ENCODE data around the gene AP2A2. TPM values are rescaled to one million over a fixed set of nuclear protein-coding genes. Genes with fewer than 3 reads are reported as not detected.

AP2A2 gene
- total RNA-seq, 3 donors from 2014 or later = 44.6 to 112 (median 54.7) TPM

DNA sequence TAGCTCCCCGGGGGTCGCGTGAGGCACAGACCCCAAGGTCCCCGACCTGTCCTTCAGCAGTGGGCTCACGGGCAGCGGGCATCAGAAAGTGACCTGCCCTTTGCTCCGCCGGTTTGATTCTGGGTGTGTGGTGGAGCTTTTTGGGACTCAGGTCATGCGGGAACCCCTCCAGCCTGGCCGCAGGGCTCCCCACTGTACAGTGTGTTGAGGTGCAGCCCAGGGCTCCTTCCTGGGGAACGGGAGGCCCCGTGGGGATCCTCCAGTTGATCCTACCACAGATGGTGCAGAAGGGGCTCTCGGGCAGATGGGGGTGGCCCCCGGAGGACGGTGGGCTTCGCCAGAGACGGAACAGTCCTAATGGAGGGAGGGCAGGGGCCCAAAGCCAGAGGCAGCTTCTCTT lies 86.6 kb downstream of the AP2A2 start:
- H3K36me3 ChIP-seq = peaks cover 9% of the 10 kb centered on the region
- no peaks in the 10 kb centered on the region for H3K4me1 ChIP-seq
- no peak for TF ChIP-seq POLR2AphosphoS5 (IDR thresholded peaks at IDR 0.05)
- TF ChIP-seq, protein P1, sequence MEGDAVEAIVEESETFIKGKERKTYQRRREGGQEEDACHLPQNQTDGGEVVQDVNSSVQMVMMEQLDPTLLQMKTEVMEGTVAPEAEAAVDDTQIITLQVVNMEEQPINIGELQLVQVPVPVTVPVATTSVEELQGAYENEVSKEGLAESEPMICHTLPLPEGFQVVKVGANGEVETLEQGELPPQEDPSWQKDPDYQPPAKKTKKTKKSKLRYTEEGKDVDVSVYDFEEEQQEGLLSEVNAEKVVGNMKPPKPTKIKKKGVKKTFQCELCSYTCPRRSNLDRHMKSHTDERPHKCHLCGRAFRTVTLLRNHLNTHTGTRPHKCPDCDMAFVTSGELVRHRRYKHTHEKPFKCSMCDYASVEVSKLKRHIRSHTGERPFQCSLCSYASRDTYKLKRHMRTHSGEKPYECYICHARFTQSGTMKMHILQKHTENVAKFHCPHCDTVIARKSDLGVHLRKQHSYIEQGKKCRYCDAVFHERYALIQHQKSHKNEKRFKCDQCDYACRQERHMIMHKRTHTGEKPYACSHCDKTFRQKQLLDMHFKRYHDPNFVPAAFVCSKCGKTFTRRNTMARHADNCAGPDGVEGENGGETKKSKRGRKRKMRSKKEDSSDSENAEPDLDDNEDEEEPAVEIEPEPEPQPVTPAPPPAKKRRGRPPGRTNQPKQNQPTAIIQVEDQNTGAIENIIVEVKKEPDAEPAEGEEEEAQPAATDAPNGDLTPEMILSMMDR (IDR thresholded peaks at IDR 0.05) = no peak
- no peak for TF ChIP-seq POLR2A (IDR thresholded peaks at IDR 0.05)
- no peak overlapping the region for H3K4me3 ChIP-seq
- H3K27me3 ChIP-seq = no peaks in the 10 kb centered on the region
- intact Hi-C loops (cut with DNase I; ENCODE audit: low total_unique reads) = no loop called here
- DNase-seq (ENCODE audit: low spot score in 2 of 2) = no peak
- no peaks in the 10 kb centered on the region for H3K9me3 ChIP-seq
- no peak overlapping the region for H3K27ac ChIP-seq

DNA sequence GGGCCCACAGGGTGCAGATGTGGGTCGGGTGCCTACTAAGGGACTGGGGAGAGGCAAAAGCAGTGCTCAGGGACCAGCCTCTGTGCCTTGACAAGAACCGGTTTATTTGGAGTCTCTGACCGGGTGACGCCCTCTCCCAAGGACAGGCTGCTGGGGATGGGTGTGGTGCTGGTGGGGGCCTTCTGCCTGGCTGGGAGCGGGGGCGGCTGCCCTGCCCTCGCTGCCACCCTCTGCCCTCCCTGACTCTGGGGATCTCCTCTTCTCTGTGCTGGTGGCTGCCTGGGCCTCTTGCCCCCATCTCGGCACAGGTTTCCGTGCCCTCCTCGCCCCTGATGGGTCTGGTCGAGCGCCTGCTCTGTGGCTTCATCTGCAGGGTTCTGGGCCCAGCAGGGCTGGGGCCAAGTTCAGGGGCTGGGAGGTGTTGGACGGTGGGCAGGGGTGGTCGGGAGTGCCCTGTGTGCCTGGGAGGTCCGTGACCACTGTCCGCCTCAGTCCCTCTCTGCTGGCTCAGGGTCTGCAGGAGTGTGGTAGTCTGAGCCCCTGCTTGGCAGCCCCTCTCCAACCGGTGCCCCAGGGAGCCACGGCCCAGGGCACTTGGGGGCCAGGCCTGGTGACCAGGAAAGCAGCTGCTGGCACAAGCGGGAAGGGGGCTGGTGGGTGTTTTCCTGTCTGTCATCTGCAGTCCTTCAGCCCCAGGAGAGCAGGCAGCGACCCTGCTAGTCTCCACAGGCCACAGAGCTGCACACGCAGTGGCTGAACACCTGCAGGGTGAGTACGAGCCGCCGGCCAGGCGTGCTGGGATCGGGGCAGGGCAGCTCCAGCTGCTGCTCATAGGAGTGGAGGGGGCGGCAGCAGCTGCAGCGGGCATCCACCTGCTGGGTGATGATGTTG lies 87.3 kb downstream of the AP2A2 start:
- no peak overlapping the region for H3K4me3 ChIP-seq
- H3K4me1 ChIP-seq = no peaks in the 10 kb centered on the region
- H3K36me3 ChIP-seq = peaks cover 9% of the 10 kb centered on the region
- no peaks in the 10 kb centered on the region for H3K27me3 ChIP-seq
- TF ChIP-seq POLR2AphosphoS5 (IDR thresholded peaks at IDR 0.05) (no peak), POLR2A (IDR thresholded peaks at IDR 0.05) (no peak)
- TF ChIP-seq, protein P1 (IDR thresholded peaks at IDR 0.05) = no peak
- H3K9me3 ChIP-seq = no peaks in the 10 kb centered on the region
- DNase-seq (ENCODE audit: low spot score in 2 of 2) = no peak
- intact Hi-C loops (cut with DNase I; ENCODE audit: low total_unique reads) = no loop called here
- no peak overlapping the region for H3K27ac ChIP-seq

DNA sequence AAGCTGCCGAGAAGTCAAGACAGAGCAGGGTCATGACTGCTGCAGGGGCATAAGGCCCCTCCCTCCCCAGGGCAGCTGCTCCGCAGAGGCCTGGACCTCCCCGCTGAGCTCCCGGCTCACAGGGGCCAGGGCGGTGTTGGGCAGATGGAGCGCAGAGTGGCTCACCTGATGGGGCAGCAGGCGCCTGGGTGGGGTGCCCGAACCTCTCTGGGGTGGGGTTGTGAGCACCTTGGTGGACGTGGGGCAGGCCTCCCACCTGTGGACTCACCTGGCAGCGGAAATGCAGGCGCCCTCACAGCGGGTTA lies 87.9 kb downstream of the AP2A2 start:
- Histone ChIP-seq H3K4me1 (no peaks in the 10 kb centered on the region), H3K36me3 (peaks cover 9% of the 10 kb centered on the region), H3K4me3 (no peak overlapping the region), H3K27ac (no peak overlapping the region), H3K27me3 (no peaks in the 10 kb centered on the region), H3K9me3 (no peaks in the 10 kb centered on the region)
- DNase-seq (ENCODE audit: low spot score in 2 of 2) = no peak
- no peak for TF ChIP-seq POLR2A (IDR thresholded peaks at IDR 0.05)
- TF ChIP-seq, protein P1 (IDR thresholded peaks at IDR 0.05) = no peak
- no peak for TF ChIP-seq POLR2AphosphoS5 (IDR thresholded peaks at IDR 0.05)
- intact Hi-C loops (cut with DNase I; ENCODE audit: low total_unique reads) = no loop called here

DNA sequence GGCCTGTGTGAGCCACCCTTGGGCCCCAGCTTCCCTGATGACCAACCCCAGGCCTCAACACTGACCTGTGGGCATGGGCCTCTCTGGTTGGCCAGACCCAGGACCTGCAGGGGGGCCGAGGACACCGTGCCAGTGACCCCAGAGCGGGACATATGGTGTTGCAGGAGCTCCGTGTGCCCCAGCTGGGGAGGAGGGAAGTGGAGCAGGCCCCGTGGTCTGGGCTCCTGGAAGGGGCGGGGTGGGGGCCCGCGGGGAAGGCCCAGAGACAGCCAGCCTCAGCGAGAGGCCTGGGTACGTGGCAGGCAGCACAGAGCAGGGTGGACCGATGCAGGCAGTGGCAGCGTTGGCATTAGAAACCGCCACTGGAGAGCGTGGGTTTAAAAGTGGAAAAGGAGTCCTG lies 88.6 kb downstream of the AP2A2 start:
- DNase-seq (ENCODE audit: low spot score in 2 of 2) = no peak
- Histone ChIP-seq H3K4me3 (no peak overlapping the region), H3K27me3 (no peaks in the 10 kb centered on the region), H3K4me1 (no peaks in the 10 kb centered on the region), H3K27ac (no peak overlapping the region), H3K36me3 (peaks cover 9% of the 10 kb centered on the region), H3K9me3 (no peaks in the 10 kb centered on the region)
- intact Hi-C loops (cut with DNase I; ENCODE audit: low total_unique reads) = no loop called here
- TF ChIP-seq POLR2AphosphoS5 (IDR thresholded peaks at IDR 0.05) (no peak), POLR2A (IDR thresholded peaks at IDR 0.05) (no peak)
- TF ChIP-seq, protein P1 (IDR thresholded peaks at IDR 0.05) = no peak

DNA sequence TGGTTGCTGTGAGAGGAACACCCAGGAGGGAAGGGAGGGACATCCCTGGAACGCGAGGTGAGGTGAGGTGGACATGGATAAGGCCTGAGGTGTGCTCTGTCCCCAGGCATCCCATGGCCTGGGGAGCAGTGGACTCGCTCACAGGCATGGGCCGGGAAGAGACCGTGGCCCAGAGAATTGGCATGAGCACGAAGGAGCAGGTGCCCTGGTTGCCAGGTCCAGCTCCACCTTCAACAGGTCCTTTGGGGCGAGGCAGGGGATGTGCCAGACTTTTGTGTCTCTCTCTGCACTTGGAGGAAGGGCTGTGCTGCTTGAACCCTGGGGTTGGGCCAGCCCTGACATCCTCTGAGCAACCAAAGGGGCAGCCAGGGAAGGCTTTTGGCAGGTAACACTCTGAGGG lies 89.4 kb downstream of the AP2A2 start:
- TF ChIP-seq POLR2A (IDR thresholded peaks at IDR 0.05) (no peak), POLR2AphosphoS5 (IDR thresholded peaks at IDR 0.05) (no peak)
- TF ChIP-seq, protein P1 (IDR thresholded peaks at IDR 0.05) = no peak
- Histone ChIP-seq H3K36me3 (peaks cover 9% of the 10 kb centered on the region), H3K4me1 (no peaks in the 10 kb centered on the region), H3K9me3 (no peaks in the 10 kb centered on the region), H3K4me3 (no peak overlapping the region), H3K27ac (no peak overlapping the region), H3K27me3 (no peaks in the 10 kb centered on the region)
- intact Hi-C loops (cut with DNase I; ENCODE audit: low total_unique reads) = no loop called here
- DNase-seq (ENCODE audit: low spot score in 2 of 2) = no peak

Data from breast epithelium (tissue), 4 donors.